H1 (cell line): Measurements from ENCODE around the gene POLE. TPM values are rescaled to one million over a fixed set of nuclear protein-coding genes. Genes with fewer than 3 reads are reported as not detected.

Experiments
- ASH2L ChIP-seq: fragments of 200-600, 300-600 bp; sonication (generic); IDR thresholded peaks from one replicate; pipeline ENCODE4 v1.7.1; 2017; ENCODE audit warnings: low read length
- CHD7 ChIP-seq: fragments of 300-600 bp; sonication (generic); IDR thresholded peaks from 2 replicates; pipeline ENCODE4 v1.7.1; 2012; ENCODE audit warnings: low read length, moderate library complexity, mild to moderate bottlenecking, inconsistent platforms; ENCODE audit not compliant: insufficient replicate concordance
- HDAC2 ChIP-seq, 2 experiments: fragments of 300-600 bp in 1 of 2; sonication (generic) in 1 of 2; IDR thresholded peaks; 2 replicates each; pipeline ENCODE4 v1.6.1; 2011 to 2012; ENCODE audit warnings: low read depth in 2 of 2, low read length in 2 of 2, mild to moderate bottlenecking in 2 of 2, moderate library complexity in 2 of 2, borderline replicate concordance in 1 of 2, inconsistent platforms in 1 of 2
- NRF1 ChIP-seq: IDR thresholded peaks from 2 replicates; pipeline ENCODE4 v1.6.1; 2011; ENCODE audit warnings: mild to moderate bottlenecking, low read depth, low read length, improper control_type of control experiment
- polyA plus RNA-seq, 7 experiments: library from polyadenylated mRNA; depleted of rRNA in 3 of 7; stranded (reverse) in 5 of 7; unstranded in 2 of 7; fragments of >200 nt in 5 of 7; fragments of 200-250 nt in 2 of 7; gene quantifications; 1 replicate in 5 of 7; 2 replicates in 1 of 7; 4 replicates in 1 of 7; pipeline versions ENCODE4 v1.2.1 to v1.2.3, GENCODE V29; 2011 to 2013; ENCODE audit warnings: missing spikeins in 2 of 7, mixed read lengths in 2 of 7
- total RNA-seq: library from RNA; stranded (reverse); fragmentation: NEBNext Ultra II Directional; extraction: Animal tissue kit (Norgen Biotek cat#: 25700); gene quantifications from 2 replicates; pipeline ENCODE4 v1.2.1, GENCODE V29; 2021

Gene POLE
- total and polyA plus RNA-seq, 2 of the 8 experiments (the other 6 are each of a cell fraction or from before 2014, with no cell fraction given) = 59.7 to 115 TPM

- TF ChIP-seq CHD7 (no peak), NRF1 (no peak), HDAC2 (IDR thresholded peaks at IDR 0.05; ENCODE audit: borderline replicate concordance in 1 of 2, low read depth in 2 of 2, low read length in 2 of 2) (no peak), ASH2L (no peak)
These were observed 12.6 kb downstream of the POLE start (continued) for GRCh38 chr12:132674561-132674960.
